GM21529 (cell line): Measurements from ENCODE around the gene FCAR.
"Not testable (repeated sequence)": the region's sequence is repeated elsewhere in the genome, so short reads cannot be mapped to it uniquely, and the experiment has no call there.

Experiments used
- ATAC-seq: cut with Tn5 transposase; IDR thresholded peaks from one replicate; pipeline ENCODE4 v1.9.1; 2021; ENCODE audit not compliant: unreplicated experiment

FCAR gene

GRCh38 chr19:54893406-54893805 lies 19.4 kb downstream of the FCAR start:
- ATAC-seq: no peak

- ATAC-seq: not testable (repeated sequence)
Measured at GRCh38 chr19:54894106-54894505, 20.1 kb downstream of the FCAR start.

GRCh38 chr19:54896036-54896435 lies 22.0 kb downstream of the FCAR start:
- no peak for ATAC-seq

DNA sequence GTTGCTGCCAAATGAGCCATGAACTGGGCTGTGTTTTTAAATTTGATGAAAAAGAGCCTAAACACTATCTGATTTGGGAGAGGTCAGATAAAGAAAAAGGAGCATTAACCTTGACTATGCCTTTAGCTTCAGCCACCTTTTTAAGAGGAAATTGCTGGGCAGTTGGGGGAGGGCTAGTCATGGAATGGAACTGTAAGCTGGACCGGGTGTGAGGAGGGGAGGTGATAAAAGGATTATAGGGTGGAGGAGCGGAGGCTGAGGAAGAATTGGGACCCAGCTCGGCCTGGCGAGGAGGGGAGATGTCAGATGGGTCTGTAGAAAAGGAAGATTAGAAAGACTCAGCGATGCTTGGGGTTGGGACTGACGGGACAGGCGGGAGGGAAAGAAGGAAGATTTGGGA lies 24.6 kb downstream of the FCAR start:
- not testable (repeated sequence) for ATAC-seq

GRCh38 chr19:54899646-54900045 lies 25.6 kb downstream of the FCAR start:
- ATAC-seq: not testable (repeated sequence)

DNA sequence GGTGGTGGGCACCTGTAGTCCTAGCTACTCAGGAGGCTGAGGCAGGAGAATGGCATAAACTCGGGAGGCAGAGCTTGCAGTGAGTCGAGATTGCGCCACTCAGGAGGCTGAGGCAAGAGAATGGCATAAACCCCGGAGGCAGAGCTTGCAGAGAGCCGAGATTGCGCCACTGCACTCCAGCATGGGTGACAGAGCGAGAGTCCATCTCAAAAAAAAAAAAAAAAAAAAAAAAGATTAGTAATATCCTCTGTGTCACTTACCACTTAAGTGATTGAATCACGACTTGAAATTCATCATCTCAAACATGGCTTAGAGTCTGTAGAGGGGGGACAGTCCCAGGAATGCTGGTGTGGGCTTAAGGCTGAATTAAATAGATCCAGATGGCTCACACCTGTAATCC lies 27.1 kb downstream of the FCAR start:
- ATAC-seq: not testable (repeated sequence)

- ATAC-seq: no peak
Measured at GRCh38 chr19:54902061-54902460, 28.0 kb downstream of the FCAR start.

- ATAC-seq: no peak
Measured at GRCh38 chr19:54903303-54903702, 29.3 kb downstream of the FCAR start.

DNA sequence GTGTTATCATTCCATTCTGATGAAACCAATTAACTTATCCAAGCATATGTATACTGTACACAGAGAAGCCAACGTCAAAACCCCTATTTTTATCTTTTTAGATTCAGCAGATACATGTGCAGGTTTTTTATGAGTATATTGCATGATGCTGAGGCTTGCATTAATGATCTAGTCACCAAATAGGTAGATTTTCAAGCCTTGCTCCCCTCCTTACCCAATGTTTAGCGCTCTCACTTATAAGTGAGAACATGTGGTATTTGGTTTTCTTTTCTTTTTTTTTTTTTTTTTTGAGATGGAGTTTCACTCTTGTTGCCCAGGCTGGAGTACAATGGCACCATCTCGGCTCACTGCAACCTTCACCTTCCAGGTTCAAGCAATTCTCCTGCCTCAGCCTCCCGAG lies 30.2 kb downstream of the FCAR start:
- ATAC-seq: not testable (repeated sequence)

- ATAC-seq: no peak
Measured at GRCh38 chr19:54905421-54905802, 31.4 kb downstream of the FCAR start.

DNA sequence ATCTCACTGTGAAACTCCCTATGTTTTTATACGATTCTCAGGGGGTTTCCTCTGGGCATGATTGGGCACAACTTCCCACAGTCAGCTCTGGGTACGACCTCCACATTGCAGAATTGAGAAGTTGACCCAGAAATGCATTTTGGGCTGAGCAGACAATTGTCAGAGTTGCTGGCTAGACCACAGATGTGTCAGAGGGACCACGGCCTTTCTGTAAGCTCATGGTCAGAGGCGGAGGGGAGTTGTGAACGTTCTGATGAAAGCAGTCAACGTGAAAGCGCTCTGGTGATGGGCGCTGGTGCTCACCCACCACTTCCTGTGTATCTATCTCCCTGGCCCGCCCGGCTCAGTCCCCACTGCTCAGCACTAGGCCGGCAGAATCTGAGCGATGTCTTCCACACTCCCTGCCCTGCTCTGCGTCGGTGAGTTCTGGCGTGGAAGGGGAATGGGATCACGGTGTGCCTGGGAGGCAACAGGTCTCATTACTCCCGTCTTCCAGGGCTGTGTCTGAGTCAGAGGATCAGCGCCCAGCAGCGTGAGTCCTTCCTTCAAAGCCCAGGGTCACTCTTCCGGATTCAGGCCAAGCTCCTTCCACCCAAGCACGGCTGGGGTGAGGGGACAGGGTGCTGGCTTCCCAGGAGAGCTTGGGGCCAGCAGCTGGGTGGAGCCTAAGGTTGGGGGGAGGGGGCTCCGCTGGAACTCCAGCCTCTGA lies 31.9 kb downstream of the FCAR start, which contains the start of gene NCR1:
TSS of gene NCR1 (plus strand) at position 346 of the 709 bp plus-strand sequence. CDS start at position 386, 40 bp downstream.
- ATAC-seq: no peak

- ATAC-seq: no peak
Measured at GRCh38 chr19:54906819-54907218, 32.8 kb downstream of the FCAR start.

GRCh38 chr19:54907899-54908298 lies 33.9 kb downstream of the FCAR start:
- not testable (repeated sequence) for ATAC-seq

- no peak for ATAC-seq
Measured at GRCh38 chr19:54916822-54917221, 42.8 kb downstream of the FCAR start.

GRCh38 chr19:54918499-54918898 lies 44.5 kb downstream of the FCAR start:
- ATAC-seq: no peak

DNA sequence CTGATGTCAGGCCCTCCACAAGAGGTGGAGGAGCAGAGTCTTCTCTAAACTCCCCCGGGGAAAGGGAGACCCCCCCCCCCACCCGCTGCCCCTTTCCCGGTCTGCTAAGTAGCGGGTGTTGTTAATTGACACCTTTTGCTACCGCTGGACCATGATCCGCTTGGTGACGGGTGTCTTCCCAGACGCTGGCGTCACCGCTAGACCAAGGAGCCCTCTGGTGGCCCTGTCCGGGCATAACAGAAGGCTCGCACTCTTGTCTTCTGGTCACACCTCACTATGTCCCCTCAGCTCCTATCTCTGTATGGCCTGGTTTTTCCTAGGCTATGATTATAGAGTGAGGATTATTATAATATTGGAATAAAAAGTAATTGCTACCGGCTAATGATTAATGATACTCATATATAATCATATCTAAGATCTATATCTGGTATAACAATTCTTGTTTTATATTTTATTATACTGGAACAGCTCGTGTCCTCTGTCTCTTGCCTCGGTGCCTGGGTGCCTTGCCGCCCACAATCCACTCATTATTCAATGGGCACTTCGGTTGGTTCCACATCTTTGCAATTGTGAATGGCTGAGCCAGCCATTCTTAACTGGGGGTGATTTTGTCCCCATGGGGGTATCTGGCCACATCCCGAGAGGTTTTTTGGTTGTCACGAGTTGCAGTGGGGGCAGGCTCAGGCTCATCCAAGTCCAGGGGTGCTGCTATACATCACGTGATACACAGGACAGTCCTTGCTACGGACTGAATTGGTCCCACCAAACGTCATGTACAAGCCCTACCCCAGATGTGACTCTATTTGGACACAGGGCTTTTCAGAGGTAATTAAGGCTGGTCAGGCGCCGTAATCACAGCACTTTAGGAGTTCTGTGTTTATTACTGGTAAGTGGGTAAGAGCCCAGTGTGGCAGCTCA lies 45.9 kb downstream of the FCAR start:
- not testable (repeated sequence) for ATAC-seq

GRCh38 chr19:54921082-54921481 lies 47.0 kb downstream of the FCAR start:
- no peak for ATAC-seq

- ATAC-seq: no peak
Measured at GRCh38 chr19:54923276-54923675, 49.2 kb downstream of the FCAR start.

DNA sequence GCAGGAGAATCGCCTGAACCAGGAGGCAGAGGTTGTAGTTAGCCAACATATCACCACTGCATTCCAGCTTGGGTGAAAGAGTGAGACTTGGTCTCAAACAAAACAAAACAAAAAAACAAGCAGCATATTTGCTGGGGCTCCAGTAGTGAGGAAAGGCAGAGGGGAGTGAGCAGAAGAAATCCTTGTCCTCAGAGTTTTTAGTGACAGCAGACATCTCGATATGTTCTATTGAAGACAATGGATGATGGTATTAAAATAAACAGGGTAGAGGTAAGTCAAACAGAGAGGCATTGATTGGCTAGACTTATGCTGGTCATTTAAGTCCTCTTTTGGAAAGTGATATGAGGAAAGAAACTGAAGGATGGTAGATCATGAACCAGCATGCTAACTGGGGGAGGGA lies 54.3 kb downstream of the FCAR start:
- ATAC-seq: no peak

DNA sequence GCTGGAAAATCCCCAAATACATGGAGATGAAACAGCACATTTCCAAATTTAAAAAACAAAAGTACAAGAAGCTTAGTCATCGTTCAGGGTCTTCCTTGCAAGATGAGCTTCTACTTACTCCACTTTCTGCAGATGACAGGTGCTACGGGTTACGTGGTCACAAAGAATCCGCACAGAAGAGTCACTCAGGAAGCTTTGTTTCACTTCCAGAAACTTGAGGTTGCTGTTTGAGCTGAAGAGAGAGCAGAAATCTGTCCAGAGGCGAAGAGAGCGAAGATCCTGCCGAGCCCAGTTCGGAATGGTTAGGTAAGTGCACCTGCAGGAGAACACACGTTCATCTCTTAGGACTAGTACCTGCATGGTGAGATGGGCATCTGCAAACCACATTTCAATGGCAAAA lies 63.9 kb downstream of the FCAR start:
- no peak for ATAC-seq

DNA sequence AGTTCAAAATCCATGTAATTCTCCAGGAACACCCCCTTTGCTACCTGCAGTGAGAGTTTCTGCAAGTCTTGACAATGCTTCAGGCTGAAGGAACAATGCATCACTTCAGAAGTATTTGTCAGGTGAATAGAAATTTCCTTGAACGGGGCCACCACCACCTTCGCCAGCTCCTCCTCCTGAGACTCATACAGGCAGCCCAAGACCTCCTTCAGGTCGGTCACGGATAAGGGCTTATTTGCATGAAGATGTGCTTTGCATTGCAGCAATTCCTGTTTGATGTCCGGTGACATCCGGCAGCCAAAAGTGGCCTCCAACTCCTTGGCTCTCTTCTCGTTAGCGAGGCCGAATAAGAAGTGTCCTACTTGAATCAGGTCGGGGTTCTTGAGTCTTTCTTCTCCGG lies 64.9 kb downstream of the FCAR start:
- ATAC-seq: no peak

- not testable (repeated sequence) for ATAC-seq
Measured at GRCh38 chr19:54939538-54939937, 65.5 kb downstream of the FCAR start.
